ENCODE data around the gene CHRM4.

CHRM4 gene

GRCh38 chr11:46353698-46354097, 37.9 kb downstream of the CHRM4 start:
- H3K4me3 ChIP-seq (ENCODE audit: low read depth, low read length): no peak overlapping the region
- TF ChIP-seq CTCF (IDR thresholded peaks at IDR 0.05; ENCODE audit: low read depth, low read length, missing control alignments): no peak
- DNase-seq (ENCODE audit: low read depth): no peak

- H3K4me3 ChIP-seq (ENCODE audit: low read depth, low read length): no peak overlapping the region
- DNase-seq (ENCODE audit: low read depth): no peak
- TF ChIP-seq CTCF (IDR thresholded peaks at IDR 0.05; ENCODE audit: low read depth, low read length, missing control alignments): peak; percentile 97
Measured at GRCh38 chr11:46352063-46352841, 39.3 kb downstream of the CHRM4 start.

- no peak for DNase-seq (ENCODE audit: low read depth)
- no peak overlapping the region for H3K4me3 ChIP-seq (ENCODE audit: low read depth, low read length)
- TF ChIP-seq CTCF (IDR thresholded peaks at IDR 0.05; ENCODE audit: low read depth, low read length, missing control alignments): no peak
Measured at GRCh38 chr11:46351606-46352005, 40.0 kb downstream of the CHRM4 start.

- no peak overlapping the region for H3K4me3 ChIP-seq (ENCODE audit: low read depth, low read length)
- no peak for DNase-seq (ENCODE audit: low read depth)
- no peak for TF ChIP-seq CTCF (IDR thresholded peaks at IDR 0.05; ENCODE audit: low read depth, low read length, missing control alignments)
Measured at GRCh38 chr11:46351148-46351547, 40.4 kb downstream of the CHRM4 start.

- no peak overlapping the region for H3K4me3 ChIP-seq (ENCODE audit: low read depth, low read length)
- TF ChIP-seq CTCF (IDR thresholded peaks at IDR 0.05; ENCODE audit: low read depth, low read length, missing control alignments): no peak
- DNase-seq (ENCODE audit: low read depth): no peak
Measured at GRCh38 chr11:46350695-46351094, 40.9 kb downstream of the CHRM4 start.

- no peak for DNase-seq (ENCODE audit: low read depth)
- H3K4me3 ChIP-seq (ENCODE audit: low read depth, low read length): peak overlapping the region; percentile 84
- no peak for TF ChIP-seq CTCF (IDR thresholded peaks at IDR 0.05; ENCODE audit: low read depth, low read length, missing control alignments)
Measured at GRCh38 chr11:46348566-46349401, 42.8 kb downstream of the CHRM4 start.
